ENCODE data around the gene CARD19.
A peak's percentile ranks its signal among the peaks of the same experiment; 100 is the strongest.

The CARD19 gene

GRCh38 chr9:93059715-93060578, 36.1 kb upstream of the CARD19 start:
- Histone ChIP-seq H3K79me2 (ENCODE audit: control insufficient read depth, low read length) (peaks cover 48% of the 10 kb centered on the region), H3K9me3 (ENCODE audit: control insufficient read depth, insufficient read depth, low read length) (no peaks in the 10 kb centered on the region), H4K20me1 (ENCODE audit: control insufficient read depth, insufficient read depth, low read depth, low read length) (no peaks in the 10 kb centered on the region), H3K36me3 (ENCODE audit: control insufficient read depth, low read length) (peaks cover 39% of the 10 kb centered on the region), H3K4me3 (ENCODE audit: low read length) (peak overlapping the region; percentile 87), H3K9me2 (replicated peaks; ENCODE audit: control insufficient read depth, low read length) (no peaks in the 10 kb centered on the region), H3K27me3 (ENCODE audit: control insufficient read depth, low read length) (no peaks in the 10 kb centered on the region), H3F3A (ENCODE audit: control insufficient read depth, insufficient read depth) (peaks cover 54% of the 10 kb centered on the region), H3K4me2 (ENCODE audit: low read length) (peak overlapping the region; percentile 94), H3K4me1 (ENCODE audit: control insufficient read depth, low read length) (peaks cover 81% of the 10 kb centered on the region), H3K27ac (ENCODE audit: low read depth, low read length) (peak overlapping the region; percentile 93)
- TF ChIP-seq EZH2phosphoT487 (IDR thresholded peaks at IDR 0.05; ENCODE audit: borderline replicate concordance, low read length), result no peak
- TF ChIP-seq CTCF (IDR thresholded peaks at IDR 0.05; ENCODE audit: low read depth, low read length, poor library complexity, severe bottlenecking), result no peak

DNA sequence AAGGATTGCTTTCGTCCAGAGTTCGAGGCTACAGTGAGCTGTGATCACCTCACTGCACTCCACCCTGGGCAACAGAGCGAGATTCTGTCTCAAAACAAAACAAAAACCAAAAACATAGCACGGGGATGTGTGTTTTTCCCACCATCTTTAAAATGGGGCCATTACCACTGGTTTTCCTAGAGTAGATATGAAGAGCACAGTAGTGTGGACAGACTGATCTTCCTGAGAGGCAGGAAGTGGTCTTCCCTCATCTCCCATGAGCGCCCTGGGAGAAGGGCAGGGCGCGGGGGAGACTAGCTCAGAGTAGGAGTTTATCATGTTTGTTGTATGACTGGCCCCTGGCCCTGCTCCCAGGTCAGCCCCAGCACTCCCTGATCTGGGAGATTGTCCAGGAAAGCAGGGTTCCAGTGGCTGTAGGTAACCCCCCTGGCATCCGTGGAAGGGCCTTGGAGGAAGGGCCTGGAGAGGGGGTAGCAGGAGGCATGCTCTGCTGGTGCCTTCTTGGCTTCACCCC, 35.2 kb upstream of the CARD19 start:
- Histone ChIP-seq H3K27ac (ENCODE audit: low read depth, low read length) (peak overlapping the region; percentile 93), H3K4me3 (ENCODE audit: low read length) (peak overlapping the region; percentile 87), H3K79me2 (ENCODE audit: control insufficient read depth, low read length) (peaks cover 56% of the 10 kb centered on the region), H3K4me2 (ENCODE audit: low read length) (peak overlapping the region; percentile 94), H3K27me3 (ENCODE audit: control insufficient read depth, low read length) (no peaks in the 10 kb centered on the region), H3K9me2 (replicated peaks; ENCODE audit: control insufficient read depth, low read length) (no peaks in the 10 kb centered on the region), H3K4me1 (ENCODE audit: control insufficient read depth, low read length) (peaks cover 90% of the 10 kb centered on the region), H4K20me1 (ENCODE audit: control insufficient read depth, insufficient read depth, low read depth, low read length) (no peaks in the 10 kb centered on the region), H3K36me3 (ENCODE audit: control insufficient read depth, low read length) (peaks cover 48% of the 10 kb centered on the region), H3K9me3 (ENCODE audit: control insufficient read depth, insufficient read depth, low read length) (no peaks in the 10 kb centered on the region), H3F3A (ENCODE audit: control insufficient read depth, insufficient read depth) (peaks cover 54% of the 10 kb centered on the region)
- no peak for TF ChIP-seq CTCF (IDR thresholded peaks at IDR 0.05; ENCODE audit: low read depth, low read length, poor library complexity, severe bottlenecking)
- no peak for TF ChIP-seq EZH2phosphoT487 (IDR thresholded peaks at IDR 0.05; ENCODE audit: borderline replicate concordance, low read length)

GRCh38 chr9:93061260-93061751, 34.7 kb upstream of the CARD19 start:
- Histone ChIP-seq H3K4me2 (ENCODE audit: low read length) (peak overlapping the region; percentile 94), H3K36me3 (ENCODE audit: control insufficient read depth, low read length) (peaks cover 53% of the 10 kb centered on the region), H3K27me3 (ENCODE audit: control insufficient read depth, low read length) (no peaks in the 10 kb centered on the region), H3K27ac (ENCODE audit: low read depth, low read length) (peak overlapping the region; percentile 93), H3K79me2 (ENCODE audit: control insufficient read depth, low read length) (peaks cover 61% of the 10 kb centered on the region), H3K9me2 (replicated peaks; ENCODE audit: control insufficient read depth, low read length) (no peaks in the 10 kb centered on the region), H3K4me1 (ENCODE audit: control insufficient read depth, low read length) (peaks cover 90% of the 10 kb centered on the region), H4K20me1 (ENCODE audit: control insufficient read depth, insufficient read depth, low read depth, low read length) (no peaks in the 10 kb centered on the region), H3K9me3 (ENCODE audit: control insufficient read depth, insufficient read depth, low read length) (no peaks in the 10 kb centered on the region), H3F3A (ENCODE audit: control insufficient read depth, insufficient read depth) (peaks cover 54% of the 10 kb centered on the region), H3K4me3 (ENCODE audit: low read length) (peak overlapping the region; percentile 87)
- TF ChIP-seq EZH2phosphoT487 (IDR thresholded peaks at IDR 0.05; ENCODE audit: borderline replicate concordance, low read length) (no peak), CTCF (IDR thresholded peaks at IDR 0.05; ENCODE audit: low read depth, low read length, poor library complexity, severe bottlenecking) (no peak)

Measured in DOHH2 (cell line).